ENCODE results near the gene FAM229B.

GRCh38 chr6:112113918-112114317 lies 26.5 kb downstream of the FAM229B start:
- TF ChIP-seq, protein P1, sequence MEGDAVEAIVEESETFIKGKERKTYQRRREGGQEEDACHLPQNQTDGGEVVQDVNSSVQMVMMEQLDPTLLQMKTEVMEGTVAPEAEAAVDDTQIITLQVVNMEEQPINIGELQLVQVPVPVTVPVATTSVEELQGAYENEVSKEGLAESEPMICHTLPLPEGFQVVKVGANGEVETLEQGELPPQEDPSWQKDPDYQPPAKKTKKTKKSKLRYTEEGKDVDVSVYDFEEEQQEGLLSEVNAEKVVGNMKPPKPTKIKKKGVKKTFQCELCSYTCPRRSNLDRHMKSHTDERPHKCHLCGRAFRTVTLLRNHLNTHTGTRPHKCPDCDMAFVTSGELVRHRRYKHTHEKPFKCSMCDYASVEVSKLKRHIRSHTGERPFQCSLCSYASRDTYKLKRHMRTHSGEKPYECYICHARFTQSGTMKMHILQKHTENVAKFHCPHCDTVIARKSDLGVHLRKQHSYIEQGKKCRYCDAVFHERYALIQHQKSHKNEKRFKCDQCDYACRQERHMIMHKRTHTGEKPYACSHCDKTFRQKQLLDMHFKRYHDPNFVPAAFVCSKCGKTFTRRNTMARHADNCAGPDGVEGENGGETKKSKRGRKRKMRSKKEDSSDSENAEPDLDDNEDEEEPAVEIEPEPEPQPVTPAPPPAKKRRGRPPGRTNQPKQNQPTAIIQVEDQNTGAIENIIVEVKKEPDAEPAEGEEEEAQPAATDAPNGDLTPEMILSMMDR (IDR thresholded peaks at IDR 0.05) = no peak
- TF ChIP-seq EP300 (IDR thresholded peaks at IDR 0.05) (no peak), POLR2A (IDR thresholded peaks at IDR 0.05; ENCODE audit: low read depth) (no peak), POLR2AphosphoS5 (IDR thresholded peaks at IDR 0.05) (no peak)
